Measurements from ENCODE around the gene HDAC10. TPM values are rescaled to one million over a fixed set of nuclear protein-coding genes. Genes with fewer than 3 reads are reported as not detected.

The HDAC10 gene
- total and polyA plus RNA-seq, 7 donors, result 4.3 to 19.4 (median 13.5) TPM

DNA sequence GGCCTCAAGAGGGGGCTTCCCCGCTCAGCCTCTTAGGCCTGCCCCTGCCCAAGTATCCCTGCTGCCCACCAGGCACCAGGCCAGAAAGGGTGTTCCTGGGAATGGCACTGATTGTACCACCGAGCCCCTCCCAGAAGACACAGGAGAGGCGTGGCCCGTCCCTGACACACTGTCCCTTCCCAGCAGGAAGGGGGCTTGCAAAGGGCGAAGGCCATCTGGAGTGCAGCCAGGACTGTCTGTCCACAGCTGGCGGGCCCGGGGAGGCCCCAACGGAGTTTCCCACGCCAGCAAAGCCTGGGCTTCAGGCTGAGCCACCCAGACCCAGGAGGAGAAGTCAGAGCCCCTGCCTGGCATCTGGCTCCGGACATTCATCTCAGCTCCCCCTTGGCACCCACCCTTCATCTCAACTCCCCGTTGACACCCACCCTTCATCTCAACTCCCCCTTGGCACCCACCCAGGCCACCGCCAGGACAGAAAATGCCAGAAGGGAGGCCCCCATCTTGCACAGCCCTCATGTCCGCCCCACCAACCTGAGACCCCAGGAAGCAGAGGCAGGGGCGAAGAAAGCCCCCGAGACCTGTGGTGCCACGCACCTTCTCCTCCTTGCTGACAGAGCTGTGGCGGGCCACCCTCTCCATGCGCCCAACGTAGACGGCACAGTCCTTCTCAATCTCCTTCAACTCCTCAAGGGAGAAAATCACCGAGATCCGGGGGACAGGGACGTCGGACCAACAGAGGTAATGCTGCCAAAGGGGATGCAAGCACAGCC lies 25.7 kb downstream of the HDAC10 start:
- intact Hi-C loops (cut with DNase I), result no loop called here
- 68 to 81% (median 78%) methylated on average over 20 to 24 of the region's 24 CpGs for WGBS, 3 donors
- Histone ChIP-seq H3K27ac (no peak overlapping the region), H3K4me3 (no peak overlapping the region), H3K27me3 (ENCODE audit: insufficient read depth in 3 of 3, low read length in 2 of 3) (no peaks in the 10 kb centered on the region), H3K36me3 (ENCODE audit: insufficient read depth in 1 of 2, low read depth in 1 of 2) (peaks cover 7 to 99% of the 10 kb centered on the region in 2 donors), H3K4me1 (no peaks in the 10 kb centered on the region), H3K9me3 (no peaks in the 10 kb centered on the region)
- DNase-seq (no peak), ATAC-seq (no peak)
- TF ChIP-seq, protein P1, sequence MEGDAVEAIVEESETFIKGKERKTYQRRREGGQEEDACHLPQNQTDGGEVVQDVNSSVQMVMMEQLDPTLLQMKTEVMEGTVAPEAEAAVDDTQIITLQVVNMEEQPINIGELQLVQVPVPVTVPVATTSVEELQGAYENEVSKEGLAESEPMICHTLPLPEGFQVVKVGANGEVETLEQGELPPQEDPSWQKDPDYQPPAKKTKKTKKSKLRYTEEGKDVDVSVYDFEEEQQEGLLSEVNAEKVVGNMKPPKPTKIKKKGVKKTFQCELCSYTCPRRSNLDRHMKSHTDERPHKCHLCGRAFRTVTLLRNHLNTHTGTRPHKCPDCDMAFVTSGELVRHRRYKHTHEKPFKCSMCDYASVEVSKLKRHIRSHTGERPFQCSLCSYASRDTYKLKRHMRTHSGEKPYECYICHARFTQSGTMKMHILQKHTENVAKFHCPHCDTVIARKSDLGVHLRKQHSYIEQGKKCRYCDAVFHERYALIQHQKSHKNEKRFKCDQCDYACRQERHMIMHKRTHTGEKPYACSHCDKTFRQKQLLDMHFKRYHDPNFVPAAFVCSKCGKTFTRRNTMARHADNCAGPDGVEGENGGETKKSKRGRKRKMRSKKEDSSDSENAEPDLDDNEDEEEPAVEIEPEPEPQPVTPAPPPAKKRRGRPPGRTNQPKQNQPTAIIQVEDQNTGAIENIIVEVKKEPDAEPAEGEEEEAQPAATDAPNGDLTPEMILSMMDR (IDR thresholded peaks at IDR 0.05), result no peak

DNA sequence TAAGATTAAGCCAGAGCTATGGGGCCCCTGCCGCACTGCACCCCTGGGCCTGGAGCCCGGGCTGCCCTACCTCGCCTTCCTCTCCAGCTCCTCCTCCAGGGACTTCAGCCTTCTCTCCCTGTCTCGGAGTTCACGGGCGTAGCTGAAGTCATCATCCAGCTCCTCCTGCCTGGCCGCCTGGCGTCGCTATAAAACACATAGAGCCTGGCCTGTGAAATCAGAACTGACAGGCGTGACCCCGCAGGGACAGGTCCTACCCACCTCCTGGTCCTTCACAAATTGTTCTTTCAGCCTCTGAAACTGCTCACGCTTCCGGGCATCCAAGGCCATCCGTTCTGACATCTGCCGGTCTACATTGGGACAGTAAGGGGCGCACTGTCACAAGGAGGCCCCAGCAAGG lies 27.0 kb downstream of the HDAC10 start:
- no peaks in the 10 kb centered on the region for H3K4me1 ChIP-seq
- TF ChIP-seq, protein P1 (IDR thresholded peaks at IDR 0.05), result no peak
- intact Hi-C loops (cut with DNase I), result no loop called here
- peaks cover 8 to 94% of the 10 kb centered on the region in 2 donors for H3K36me3 ChIP-seq (ENCODE audit: insufficient read depth in 1 of 2, low read depth in 1 of 2)
- no peak overlapping the region for H3K4me3 ChIP-seq
- H3K9me3 ChIP-seq, result no peaks in the 10 kb centered on the region
- WGBS, 3 donors, result 79 to 85% (median 83%) methylated on average over 16 of the region's 16 CpGs
- no peak for ATAC-seq
- DNase-seq, result no peak
- H3K27me3 ChIP-seq (ENCODE audit: insufficient read depth in 3 of 3, low read length in 2 of 3), result no peaks in the 10 kb centered on the region
- no peak overlapping the region for H3K27ac ChIP-seq

DNA sequence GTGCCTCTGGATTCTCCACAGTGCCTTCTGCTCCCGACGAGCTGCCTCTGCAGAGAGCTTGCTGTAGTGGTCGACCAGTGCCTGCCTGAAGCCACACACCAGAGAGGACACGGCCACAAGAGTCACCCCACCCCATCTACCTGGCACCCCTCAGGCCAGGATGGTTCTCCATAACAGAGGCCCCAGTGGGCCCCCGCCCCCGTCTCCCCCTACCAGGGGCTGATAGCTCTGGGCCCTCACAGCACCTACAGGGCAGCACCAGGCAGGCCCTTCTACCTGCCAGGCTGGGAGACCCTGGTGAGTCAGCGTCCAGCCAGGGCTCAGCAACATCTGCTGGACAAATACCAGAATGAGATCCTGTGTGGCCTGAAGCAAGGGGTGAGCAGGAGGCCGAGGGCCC lies 28.6 kb downstream of the HDAC10 start:
- intact Hi-C loops (cut with DNase I), result no loop called here
- DNase-seq (no peak), ATAC-seq (no peak)
- TF ChIP-seq, protein P1 (IDR thresholded peaks at IDR 0.05), result no peak
- 78 to 90% (median 86%) methylated on average over 8 of the region's 8 CpGs for whole genome bisulfite sequencing, 3 donors
- no peaks in the 10 kb centered on the region for H3K27me3 ChIP-seq (ENCODE audit: insufficient read depth in 3 of 3, low read length in 2 of 3)
- no peaks in the 10 kb centered on the region for H3K4me1 ChIP-seq
- no peak overlapping the region for H3K27ac ChIP-seq
- H3K9me3 ChIP-seq, result no peaks in the 10 kb centered on the region
- H3K36me3 ChIP-seq (ENCODE audit: insufficient read depth in 1 of 2, low read depth in 1 of 2), result peaks cover 12 to 93% of the 10 kb centered on the region in 2 donors
- no peak overlapping the region for H3K4me3 ChIP-seq

DNA sequence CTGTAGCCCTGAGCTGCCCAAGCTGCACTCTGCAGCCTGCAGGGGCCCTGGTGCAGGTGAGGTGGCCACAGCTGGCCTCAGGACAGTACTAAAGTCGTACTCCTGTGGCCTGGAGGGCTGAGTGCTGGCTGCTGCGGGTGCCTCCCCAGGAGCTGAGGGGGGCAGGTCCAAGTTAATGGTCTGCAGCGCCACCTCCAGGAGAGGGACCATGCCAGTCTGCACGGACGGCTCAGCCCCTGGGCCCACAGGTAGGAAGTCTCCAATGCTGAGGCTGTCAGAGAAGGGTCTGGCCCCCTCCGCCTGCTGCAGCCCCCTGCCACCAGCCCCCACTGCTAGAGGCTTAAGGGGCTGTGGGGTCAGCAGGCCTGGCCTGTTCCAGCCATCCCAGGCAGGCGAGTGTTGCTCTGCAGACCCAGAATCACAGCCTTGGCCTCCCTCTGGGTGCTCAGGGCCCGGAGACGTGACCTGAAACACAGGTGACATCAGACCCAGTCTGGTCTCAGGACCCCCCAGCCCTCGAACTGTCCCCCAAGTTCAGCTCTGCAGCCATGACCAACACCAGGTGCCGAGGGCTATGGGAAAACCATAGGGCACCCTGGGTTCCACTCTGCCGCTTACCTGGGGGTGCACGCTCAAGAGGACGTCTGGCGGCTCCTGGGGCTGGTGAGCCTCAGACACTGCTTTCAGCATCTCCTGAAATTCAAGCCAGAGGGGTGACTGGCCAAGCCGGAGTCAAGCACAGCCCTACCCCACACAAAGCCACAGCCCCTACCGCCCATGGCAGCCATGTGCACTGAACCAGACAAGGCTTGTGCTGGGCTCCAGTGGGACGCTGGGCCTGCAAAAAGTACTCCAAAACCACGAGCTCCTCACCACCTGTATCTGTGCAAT lies 29.4 kb downstream of the HDAC10 start:
- no peak for ATAC-seq
- no peak overlapping the region for H3K27ac ChIP-seq
- no peaks in the 10 kb centered on the region for H3K4me1 ChIP-seq
- no peak for DNase-seq
- no peaks in the 10 kb centered on the region for H3K9me3 ChIP-seq
- intact Hi-C loops (cut with DNase I), result no loop called here
- no peaks in the 10 kb centered on the region for H3K27me3 ChIP-seq (ENCODE audit: insufficient read depth in 3 of 3, low read length in 2 of 3)
- no peak overlapping the region for H3K4me3 ChIP-seq
- 91 to 92% (median 91%) methylated on average over 19 of the region's 19 CpGs for WGBS, 3 donors
- TF ChIP-seq, protein P1 (IDR thresholded peaks at IDR 0.05), result no peak
- H3K36me3 ChIP-seq (ENCODE audit: insufficient read depth in 1 of 2, low read depth in 1 of 2), result peaks cover 19 to 93% of the 10 kb centered on the region in 2 donors

Data from psoas muscle (tissue), 8 donors.